ENCODE results near the gene LCAT. TPM values are rescaled to one million over a fixed set of nuclear protein-coding genes. Genes with fewer than 3 reads are reported as not detected.
A peak's percentile ranks its signal among the peaks of the same experiment; 100 is the strongest.

LCAT gene
- total and polyA plus RNA-seq, 2 experiments from 2014 or later, result 5.3 to 15.9 TPM

DNA sequence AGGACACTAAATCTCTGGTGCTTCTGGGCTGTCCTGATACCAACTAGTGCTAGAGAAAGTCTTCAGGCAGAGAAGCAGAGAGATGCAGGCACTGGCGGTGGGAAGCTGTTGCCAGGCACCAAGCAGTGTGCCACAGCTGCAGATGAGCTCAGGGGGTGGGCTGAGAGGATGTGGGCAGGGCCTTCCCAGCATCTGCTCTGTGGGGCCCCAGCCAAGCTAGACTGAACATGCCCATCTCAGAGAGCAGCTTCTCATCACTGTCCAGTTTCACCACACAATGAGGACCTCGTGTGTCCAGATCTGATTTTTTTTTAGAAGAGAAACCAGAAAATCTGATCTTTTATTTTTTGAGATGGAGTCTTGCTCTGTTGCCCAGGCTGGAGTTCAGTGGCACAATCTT, 33.8 kb downstream of the LCAT start:
- no peak overlapping the region for H3K4me3 ChIP-seq
- peaks cover 48% of the 10 kb centered on the region for H3K79me2 ChIP-seq (ENCODE audit: insufficient read depth)
- H3K4me1 ChIP-seq (ENCODE audit: insufficient read depth), result no peaks in the 10 kb centered on the region
- DNase-seq, result peak; percentile 61
- 25 to 27% methylated on average over 2 of the region's 2 CpGs for WGBS, 2 experiments (ENCODE audit: low coverage in 1 of 2, low lambda C conversion rate in 2 of 2, missing lambda C conversion rate in 2 of 2)
- H3K27me3 ChIP-seq (replicated peaks; ENCODE audit: insufficient read depth), result no peaks in the 10 kb centered on the region
- no peaks in the 10 kb centered on the region for H3K9me2 ChIP-seq (ENCODE audit: insufficient read depth)
- no peaks in the 10 kb centered on the region; the same call in 1 of the 2 replicates for H3K36me3 ChIP-seq (ENCODE audit: low read depth)
- no peak overlapping the region for H3K27ac ChIP-seq
- H3F3A ChIP-seq (ENCODE audit: insufficient read depth), result no peaks in the 10 kb centered on the region
- in situ Hi-C loops (cut with MboI), result no loop called here
- H3K4me2 ChIP-seq (ENCODE audit: unreplicated experiment), result no peak overlapping the region
- TF ChIP-seq EZH2phosphoT487 (IDR thresholded peaks at IDR 0.05; ENCODE audit: insufficient read depth, low read depth), result no peak
- no peak for TF ChIP-seq EZH2 (IDR thresholded peaks at IDR 0.05; ENCODE audit: insufficient read depth, poor library complexity, severe bottlenecking)
- no peaks in the 10 kb centered on the region for H3K9me3 ChIP-seq (ENCODE audit: low read depth)
- no peak overlapping the region for H3K9ac ChIP-seq
- H2AFZ ChIP-seq, result no peak overlapping the region
- H4K20me1 ChIP-seq (ENCODE audit: insufficient read depth), result no peaks in the 10 kb centered on the region

DNA sequence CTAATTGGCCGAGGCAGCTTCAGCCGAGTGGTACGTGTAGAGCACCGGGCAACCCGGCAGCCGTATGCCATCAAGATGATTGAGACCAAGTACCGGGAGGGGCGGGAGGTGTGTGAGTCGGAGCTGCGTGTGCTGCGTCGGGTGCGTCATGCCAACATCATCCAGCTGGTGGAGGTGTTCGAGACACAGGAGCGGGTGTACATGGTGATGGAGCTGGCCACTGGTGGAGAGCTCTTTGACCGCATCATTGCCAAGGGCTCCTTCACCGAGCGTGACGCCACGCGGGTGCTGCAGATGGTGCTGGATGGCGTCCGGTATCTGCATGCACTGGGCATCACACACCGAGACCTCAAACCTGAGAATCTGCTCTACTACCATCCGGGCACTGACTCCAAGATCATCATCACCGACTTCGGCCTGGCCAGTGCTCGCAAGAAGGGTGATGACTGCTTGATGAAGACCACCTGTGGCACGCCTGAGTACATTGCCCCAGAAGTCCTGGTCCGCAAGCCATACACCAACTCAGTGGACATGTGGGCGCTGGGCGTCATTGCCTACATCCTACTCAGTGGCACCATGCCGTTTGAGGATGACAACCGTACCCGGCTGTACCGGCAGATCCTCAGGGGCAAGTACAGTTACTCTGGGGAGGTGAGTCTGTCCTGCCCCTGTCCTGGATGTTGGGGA, 34.7 kb downstream of the LCAT start:
- Histone ChIP-seq H3K4me1 (ENCODE audit: insufficient read depth) (no peaks in the 10 kb centered on the region), H3K27me3 (replicated peaks; ENCODE audit: insufficient read depth) (no peaks in the 10 kb centered on the region), H3K9me3 (ENCODE audit: low read depth) (no peaks in the 10 kb centered on the region), H3K36me3 (ENCODE audit: low read depth) (no peaks in the 10 kb centered on the region; the same call in 1 of the 2 replicates), H4K20me1 (ENCODE audit: insufficient read depth) (no peaks in the 10 kb centered on the region), H3K9ac (no peak overlapping the region), H3F3A (ENCODE audit: insufficient read depth) (no peaks in the 10 kb centered on the region), H3K79me2 (ENCODE audit: insufficient read depth) (peaks cover 44% of the 10 kb centered on the region), H3K9me2 (ENCODE audit: insufficient read depth) (no peaks in the 10 kb centered on the region), H3K4me2 (ENCODE audit: unreplicated experiment) (no peak overlapping the region), H3K27ac (no peak overlapping the region), H3K4me3 (no peak overlapping the region), H2AFZ (no peak overlapping the region)
- TF ChIP-seq EZH2phosphoT487 (IDR thresholded peaks at IDR 0.05; ENCODE audit: insufficient read depth, low read depth) (no peak), EZH2 (IDR thresholded peaks at IDR 0.05; ENCODE audit: insufficient read depth, poor library complexity, severe bottlenecking) (no peak)
- DNase-seq, result no peak
- WGBS, 2 experiments (ENCODE audit: low coverage in 1 of 2, low lambda C conversion rate in 2 of 2, missing lambda C conversion rate in 2 of 2), result 96% methylated on average over 36 of the region's 36 CpGs
- in situ Hi-C loops (cut with MboI), result no loop called here

DNA sequence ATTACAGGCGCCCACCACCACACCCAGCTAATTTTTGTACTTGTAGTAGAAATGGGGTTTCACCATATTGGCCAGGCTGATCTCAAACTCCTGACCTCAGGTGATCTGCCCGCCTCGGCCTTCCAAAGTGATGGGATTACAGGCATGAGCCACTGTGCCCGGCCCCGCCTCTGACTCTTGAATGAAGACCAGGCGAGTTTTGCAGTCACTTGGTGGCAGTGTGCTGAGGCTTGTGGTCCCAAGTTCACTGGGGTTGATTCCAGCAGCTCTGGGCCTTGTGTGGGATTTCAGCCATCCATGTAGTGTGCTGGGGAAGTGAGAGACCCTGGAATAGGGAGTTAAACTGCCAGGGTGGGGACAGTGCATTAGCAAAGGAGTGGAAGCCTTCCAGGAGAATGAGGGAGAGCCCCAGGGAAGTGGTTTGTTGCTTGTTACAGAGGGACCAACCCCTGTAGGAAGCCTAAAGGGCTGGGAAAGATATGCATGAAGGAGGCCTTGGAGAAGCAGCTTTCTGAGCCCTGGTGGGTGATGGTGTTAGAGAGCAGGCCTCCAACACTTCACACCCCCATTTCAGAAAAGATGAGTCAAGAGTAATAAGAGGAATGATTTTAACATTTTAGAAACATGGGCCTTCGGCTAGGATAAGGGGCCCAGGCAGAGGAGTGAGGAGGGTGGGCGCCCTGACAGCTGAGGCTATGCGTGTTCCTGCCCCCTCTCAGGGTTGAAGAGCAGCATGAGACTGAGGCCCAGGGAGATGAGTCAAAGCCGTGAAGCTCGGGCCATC, 36.3 kb downstream of the LCAT start:
- no peaks in the 10 kb centered on the region; the same call in 1 of the 2 replicates for H3K36me3 ChIP-seq (ENCODE audit: low read depth)
- H3K4me1 ChIP-seq (ENCODE audit: insufficient read depth), result no peaks in the 10 kb centered on the region
- no peak for DNase-seq
- no peaks in the 10 kb centered on the region for H3F3A ChIP-seq (ENCODE audit: insufficient read depth)
- no peak overlapping the region for H3K27ac ChIP-seq
- no peaks in the 10 kb centered on the region for H4K20me1 ChIP-seq (ENCODE audit: insufficient read depth)
- in situ Hi-C loops (cut with MboI), result no loop called here
- no peak overlapping the region for H2AFZ ChIP-seq
- H3K4me3 ChIP-seq, result no peak overlapping the region
- TF ChIP-seq EZH2phosphoT487 (IDR thresholded peaks at IDR 0.05; ENCODE audit: insufficient read depth, low read depth) (no peak), EZH2 (IDR thresholded peaks at IDR 0.05; ENCODE audit: insufficient read depth, poor library complexity, severe bottlenecking) (no peak)
- no peaks in the 10 kb centered on the region for H3K9me3 ChIP-seq (ENCODE audit: low read depth)
- 90% methylated on average over 11 of the region's 11 CpGs for WGBS, 2 experiments (ENCODE audit: low coverage in 1 of 2, low lambda C conversion rate in 2 of 2, missing lambda C conversion rate in 2 of 2)
- H3K9me2 ChIP-seq (ENCODE audit: insufficient read depth), result no peaks in the 10 kb centered on the region
- no peaks in the 10 kb centered on the region for H3K27me3 ChIP-seq (replicated peaks; ENCODE audit: insufficient read depth)
- H3K4me2 ChIP-seq (ENCODE audit: unreplicated experiment), result no peak overlapping the region
- peaks cover 49% of the 10 kb centered on the region for H3K79me2 ChIP-seq (ENCODE audit: insufficient read depth)
- no peak overlapping the region for H3K9ac ChIP-seq

DNA sequence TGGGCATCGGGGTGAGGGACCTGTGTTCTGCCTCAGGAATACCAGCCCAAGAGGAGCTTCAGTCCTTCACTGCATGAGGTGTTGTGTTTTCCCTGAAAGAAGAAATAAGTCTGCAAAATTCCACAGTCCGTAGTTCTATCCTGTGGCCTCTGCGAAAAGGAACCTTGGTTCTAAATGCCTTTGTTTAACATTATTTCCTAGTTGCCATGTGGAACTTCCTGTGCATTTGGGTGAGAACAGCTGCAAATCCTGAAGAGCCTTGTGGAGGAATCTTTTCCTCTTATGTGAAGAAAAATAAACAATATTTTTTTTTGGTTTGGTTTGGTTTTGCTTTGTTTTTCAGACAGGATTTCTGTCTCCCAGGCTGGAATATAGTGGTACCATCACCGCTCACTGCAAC, 41.1 kb downstream of the LCAT start:
- Histone ChIP-seq H3K4me1 (ENCODE audit: insufficient read depth) (no peaks in the 10 kb centered on the region), H3K27ac (no peak overlapping the region), H3K4me3 (no peak overlapping the region), H3K9ac (no peak overlapping the region), H3K79me2 (ENCODE audit: insufficient read depth) (peaks cover 64% of the 10 kb centered on the region), H3K9me2 (ENCODE audit: insufficient read depth) (no peaks in the 10 kb centered on the region), H3K27me3 (replicated peaks; ENCODE audit: insufficient read depth) (no peaks in the 10 kb centered on the region), H3K9me3 (ENCODE audit: low read depth) (no peaks in the 10 kb centered on the region), H4K20me1 (ENCODE audit: insufficient read depth) (no peaks in the 10 kb centered on the region), H2AFZ (no peak overlapping the region), H3K36me3 (ENCODE audit: low read depth) (no peaks in the 10 kb centered on the region), H3F3A (ENCODE audit: insufficient read depth) (no peaks in the 10 kb centered on the region), H3K4me2 (ENCODE audit: unreplicated experiment) (no peak overlapping the region)
- TF ChIP-seq EZH2phosphoT487 (IDR thresholded peaks at IDR 0.05; ENCODE audit: insufficient read depth, low read depth) (no peak), EZH2 (IDR thresholded peaks at IDR 0.05; ENCODE audit: insufficient read depth, poor library complexity, severe bottlenecking) (no peak)
- in situ Hi-C loops (cut with MboI), result no loop called here
- no peak for DNase-seq
- 87 to 88% methylated on average over 4 of the region's 4 CpGs for whole genome bisulfite sequencing, 2 experiments (ENCODE audit: low coverage in 1 of 2, low lambda C conversion rate in 2 of 2, missing lambda C conversion rate in 2 of 2)
